Measurements from ENCODE around the gene NLRP1. TPM values are rescaled to one million over a fixed set of nuclear protein-coding genes. Genes with fewer than 3 reads are reported as not detected.
"Not testable (repeated sequence)": the region's sequence is repeated elsewhere in the genome, so short reads cannot be mapped to it uniquely, and the experiment has no call there.

NLRP1 gene
- total RNA-seq, 1 donor from 2014 or later: 48.1 TPM

GRCh38 chr17:5581655-5582054 lies 2.7 kb downstream of the NLRP1 start:
- Mint-ChIP-seq H3K9me3 (ENCODE audit: unreplicated experiment) (peaks cover 12% of the 10 kb centered on the region), H3K4me1 (ENCODE audit: low read depth, unreplicated experiment) (peaks cover 10% of the 10 kb centered on the region), H3K4me3 (ENCODE audit: unreplicated experiment) (no peak overlapping the region), H3K36me3 (ENCODE audit: low read depth, unreplicated experiment) (no peaks in the 10 kb centered on the region), H3K27ac (ENCODE audit: unreplicated experiment) (no peak overlapping the region), H3K27me3 (ENCODE audit: low read depth, unreplicated experiment) (peaks cover 8% of the 10 kb centered on the region)
- H3K79me2 ChIP-seq (ENCODE audit: insufficient read depth, low read length): no peaks in the 10 kb centered on the region
- H3K36me3 ChIP-seq (ENCODE audit: insufficient read depth, low read length): no peaks in the 10 kb centered on the region
- no peak overlapping the region for H3K4me2 ChIP-seq (ENCODE audit: low read length)
- no peaks in the 10 kb centered on the region for H3K9me3 ChIP-seq (ENCODE audit: insufficient read depth, low read depth, low read length)
- H2AFZ ChIP-seq (ENCODE audit: low read depth, low read length): no peak overlapping the region
- no peak overlapping the region for H3K27ac ChIP-seq (ENCODE audit: low read depth, low read length)
- DNase-seq (ENCODE audit: low read depth) (no peak), FAIRE-seq (no peak)
- H3K27me3 ChIP-seq (ENCODE audit: insufficient read depth, low read length): no peaks in the 10 kb centered on the region
- no peak overlapping the region for H3K9ac ChIP-seq (ENCODE audit: low read length)
- H3K4me3 ChIP-seq (ENCODE audit: insufficient read depth, low read depth, low read length): no peak overlapping the region
- H3K4me1 ChIP-seq (ENCODE audit: insufficient read depth, low read length): peaks cover 25% of the 10 kb centered on the region
- H4K20me1 ChIP-seq (ENCODE audit: insufficient read depth, low read length): no peaks in the 10 kb centered on the region
- TF ChIP-seq CTCF (IDR thresholded peaks at IDR 0.05; ENCODE audit: insufficient read depth, low read depth, low read length): no peak
- no peak for TF ChIP-seq EZH2 (IDR thresholded peaks at IDR 0.05; ENCODE audit: insufficient read depth, low read length)

GRCh38 chr17:5580969-5581368 lies 3.3 kb downstream of the NLRP1 start:
- Histone ChIP-seq H3K36me3 (ENCODE audit: insufficient read depth, low read length) (no peaks in the 10 kb centered on the region), H3K4me2 (ENCODE audit: low read length) (no peak overlapping the region), H3K4me1 (ENCODE audit: insufficient read depth, low read length) (peaks cover 21% of the 10 kb centered on the region), H4K20me1 (ENCODE audit: insufficient read depth, low read length) (no peaks in the 10 kb centered on the region), H3K9me3 (ENCODE audit: insufficient read depth, low read depth, low read length) (no peaks in the 10 kb centered on the region), H3K9ac (ENCODE audit: low read length) (no peak overlapping the region), H3K79me2 (ENCODE audit: insufficient read depth, low read length) (no peaks in the 10 kb centered on the region), H2AFZ (ENCODE audit: low read depth, low read length) (no peak overlapping the region), H3K4me3 (ENCODE audit: insufficient read depth, low read depth, low read length) (no peak overlapping the region), H3K27me3 (ENCODE audit: insufficient read depth, low read length) (no peaks in the 10 kb centered on the region), H3K27ac (ENCODE audit: low read depth, low read length) (no peak overlapping the region)
- no peak for FAIRE-seq
- Mint-ChIP-seq H3K9me3 (ENCODE audit: unreplicated experiment) (peaks cover 13% of the 10 kb centered on the region), H3K4me1 (ENCODE audit: low read depth, unreplicated experiment) (peaks cover 6% of the 10 kb centered on the region), H3K27me3 (ENCODE audit: low read depth, unreplicated experiment) (peaks cover 13% of the 10 kb centered on the region), H3K36me3 (ENCODE audit: low read depth, unreplicated experiment) (no peaks in the 10 kb centered on the region), H3K27ac (ENCODE audit: unreplicated experiment) (no peak overlapping the region), H3K4me3 (ENCODE audit: unreplicated experiment) (no peak overlapping the region)
- TF ChIP-seq CTCF (IDR thresholded peaks at IDR 0.05; ENCODE audit: insufficient read depth, low read depth, low read length) (no peak), EZH2 (IDR thresholded peaks at IDR 0.05; ENCODE audit: insufficient read depth, low read length) (no peak)
- DNase-seq (ENCODE audit: low read depth): no peak

GRCh38 chr17:5580367-5580766 lies 3.9 kb downstream of the NLRP1 start:
- Histone ChIP-seq H3K27ac (ENCODE audit: low read depth, low read length) (no peak overlapping the region), H4K20me1 (ENCODE audit: insufficient read depth, low read length) (no peaks in the 10 kb centered on the region), H3K27me3 (ENCODE audit: insufficient read depth, low read length) (no peaks in the 10 kb centered on the region), H3K79me2 (ENCODE audit: insufficient read depth, low read length) (no peaks in the 10 kb centered on the region), H2AFZ (ENCODE audit: low read depth, low read length) (no peak overlapping the region), H3K4me1 (ENCODE audit: insufficient read depth, low read length) (peaks cover 16% of the 10 kb centered on the region), H3K9ac (ENCODE audit: low read length) (no peak overlapping the region), H3K4me3 (ENCODE audit: insufficient read depth, low read depth, low read length) (no peak overlapping the region), H3K9me3 (ENCODE audit: insufficient read depth, low read depth, low read length) (no peaks in the 10 kb centered on the region), H3K4me2 (ENCODE audit: low read length) (no peak overlapping the region), H3K36me3 (ENCODE audit: insufficient read depth, low read length) (no peaks in the 10 kb centered on the region)
- DNase-seq (ENCODE audit: low read depth) (peak; percentile 27), FAIRE-seq (no peak)
- H3K36me3 Mint-ChIP-seq (ENCODE audit: low read depth, unreplicated experiment): no peaks in the 10 kb centered on the region
- no peak overlapping the region for H3K4me3 Mint-ChIP-seq (ENCODE audit: unreplicated experiment)
- no peak overlapping the region for H3K27ac Mint-ChIP-seq (ENCODE audit: unreplicated experiment)
- TF ChIP-seq EZH2 (IDR thresholded peaks at IDR 0.05; ENCODE audit: insufficient read depth, low read length) (no peak), CTCF (IDR thresholded peaks at IDR 0.05; ENCODE audit: insufficient read depth, low read depth, low read length) (no peak)
- H3K27me3 Mint-ChIP-seq (ENCODE audit: low read depth, unreplicated experiment): peaks cover 18% of the 10 kb centered on the region
- H3K9me3 Mint-ChIP-seq (ENCODE audit: unreplicated experiment): peaks cover 16% of the 10 kb centered on the region
- H3K4me1 Mint-ChIP-seq (ENCODE audit: low read depth, unreplicated experiment): peaks cover 4% of the 10 kb centered on the region

- H3K4me2 ChIP-seq (ENCODE audit: low read length); H3K36me3 Mint-ChIP-seq (ENCODE audit: low read depth, unreplicated experiment); H3K9ac ChIP-seq (ENCODE audit: low read length); H4K20me1 ChIP-seq (ENCODE audit: insufficient read depth, low read length); H3K9me3 ChIP-seq (ENCODE audit: insufficient read depth, low read depth, low read length); H3K4me1 Mint-ChIP-seq (ENCODE audit: low read depth, unreplicated experiment); FAIRE-seq; H3K4me1 ChIP-seq (ENCODE audit: insufficient read depth, low read length); H3K4me3 ChIP-seq (ENCODE audit: insufficient read depth, low read depth, low read length); H2AFZ ChIP-seq (ENCODE audit: low read depth, low read length); H3K4me3 Mint-ChIP-seq (ENCODE audit: unreplicated experiment); H3K27ac Mint-ChIP-seq (ENCODE audit: unreplicated experiment); H3K27ac ChIP-seq (ENCODE audit: low read depth, low read length); DNase-seq (ENCODE audit: low read depth); H3K79me2 ChIP-seq (ENCODE audit: insufficient read depth, low read length); H3K36me3 ChIP-seq (ENCODE audit: insufficient read depth, low read length); H3K27me3 ChIP-seq (ENCODE audit: insufficient read depth, low read length): not testable (repeated sequence)
- peaks cover 23% of the 10 kb centered on the region for H3K9me3 Mint-ChIP-seq (ENCODE audit: unreplicated experiment)
- H3K27me3 Mint-ChIP-seq (ENCODE audit: low read depth, unreplicated experiment): peaks cover 21% of the 10 kb centered on the region
These were observed 5.5 kb downstream of the NLRP1 start for GRCh38 chr17:5578768-5579167.

All from astrocyte (in vitro differentiated cells and primary cell).